Measurements from ENCODE around the gene APP. TPM values are rescaled to one million over a fixed set of nuclear protein-coding genes. Genes with fewer than 3 reads are reported as not detected.

Gene APP
- 492 and 669 TPM in 2 replicates for total RNA-seq

GRCh38 chr21:26170471-26171257 lies at the start of gene APP:
Gene APP (minus strand): TSS chr21:26170770. CDS start chr21:26170620, 150 bp downstream.

